Activated T-cell treated with anti-CD3 and anti-CD28 coated beads for 4 hours (primary cell): ENCODE measurements around the gene MCTS1.
"Not testable (repeated sequence)": the region's sequence is repeated elsewhere in the genome, so short reads cannot be mapped to it uniquely, and the experiment has no call there.

Experiments used
- DNase-seq: peaks from one replicate; pipeline ENCODE4 v3.0.0-alpha.2; 2020

MCTS1 gene

GRCh38 chrX:120603707-120604360, at the start of gene MCTS1:
Gene MCTS1, plus strand, starts transcription at chrX:120604101. Its CDS starts 136 bp downstream, at chrX:120604237.
- DNase-seq, result peak; percentile 49

GRCh38 chrX:120556251-120556650, 47.6 kb upstream of the MCTS1 start:
- no peak for DNase-seq

- no peak for DNase-seq
Measured at GRCh38 chrX:120559804-120560203, 44.1 kb upstream of the MCTS1 start.

GRCh38 chrX:120560405-120560841, 43.5 kb upstream of the MCTS1 start:
- peak; percentile 3 for DNase-seq

GRCh38 chrX:120560842-120561633, 42.9 kb upstream of the MCTS1 start, which contains the start of gene CUL4B:
Gene CUL4B, minus strand, starts transcription at chrX:120560962. Its CDS starts 324 bp downstream, at chrX:120560638.
- peak; percentile 84 for DNase-seq

- no peak for DNase-seq
Measured at GRCh38 chrX:120561634-120562568, 42.0 kb upstream of the MCTS1 start.

- no peak for DNase-seq
Measured at GRCh38 chrX:120562569-120562926, 41.4 kb upstream of the MCTS1 start.

GRCh38 chrX:120564925-120565324, 39.0 kb upstream of the MCTS1 start:
- DNase-seq, result no peak

GRCh38 chrX:120566817-120567216, 37.1 kb upstream of the MCTS1 start:
- DNase-seq, result no peak

GRCh38 chrX:120568035-120568434, 35.9 kb upstream of the MCTS1 start:
- DNase-seq, result no peak

- DNase-seq, result no peak
Measured at GRCh38 chrX:120568609-120569008, 35.3 kb upstream of the MCTS1 start.

- DNase-seq, result no peak
Measured at GRCh38 chrX:120570011-120570600, 33.8 kb upstream of the MCTS1 start.

- DNase-seq, result not testable (repeated sequence)
Measured at GRCh38 chrX:120573806-120574205, 30.1 kb upstream of the MCTS1 start.

- DNase-seq, result no peak
Measured at GRCh38 chrX:120575379-120576114, 28.4 kb upstream of the MCTS1 start.

GRCh38 chrX:120585702-120586101, 18.2 kb upstream of the MCTS1 start:
- DNase-seq, result no peak

- DNase-seq, result peak; percentile 1
Measured at GRCh38 chrX:120604361-120604782, 471 bp downstream of the MCTS1 start.

GRCh38 chrX:120612086-120612485, 8.2 kb downstream of the MCTS1 start:
- no peak for DNase-seq

GRCh38 chrX:120614816-120615215, 10.9 kb downstream of the MCTS1 start:
- DNase-seq, result no peak

- DNase-seq, result no peak
Measured at GRCh38 chrX:120617996-120618630, 14.2 kb downstream of the MCTS1 start.

- no peak for DNase-seq
Measured at GRCh38 chrX:120625371-120625770, 21.5 kb downstream of the MCTS1 start.
